Activated CD4-positive, alpha-beta T cell treated with anti-CD3 and anti-CD28 coated beads, Interleukin-2, amount 50 U/mL, for 48 hours (primary cell): ENCODE measurements around the gene MIPEP.

Source experiments
- DNase-seq, 2 experiments: peaks; one replicate each; pipeline ENCODE4 v3.0.0-alpha.2; 2020

The MIPEP gene

DNA sequence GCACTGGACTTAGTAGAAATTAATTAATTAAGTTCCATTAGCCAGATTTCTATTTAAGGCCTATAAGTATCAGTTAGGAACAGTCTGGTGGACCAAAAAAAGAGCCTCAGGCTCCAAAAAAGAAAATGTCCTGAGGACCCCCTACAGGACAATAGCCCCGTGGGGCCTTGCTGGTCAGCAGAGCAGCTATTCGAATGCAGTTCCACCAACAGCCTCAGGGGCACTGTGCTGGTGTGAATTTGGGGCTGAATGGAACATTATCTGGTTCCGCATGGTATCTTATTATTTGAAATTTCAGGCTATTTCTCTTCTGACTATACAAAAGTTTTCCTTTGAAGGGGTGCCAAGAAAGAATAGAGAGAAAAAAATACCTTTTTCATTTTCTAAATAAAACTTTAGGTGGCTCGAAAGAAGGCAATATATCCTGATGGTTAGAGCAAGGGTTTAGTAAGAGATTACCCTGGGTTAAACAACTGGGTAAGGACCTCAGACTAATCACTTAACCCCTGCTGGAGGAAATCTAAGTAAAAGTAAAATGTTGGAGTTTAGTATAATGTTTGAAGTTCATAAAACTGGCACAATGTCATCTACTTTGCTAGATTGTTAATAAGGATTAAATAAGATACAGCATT lies 147.2 kb downstream of the MIPEP start:
- DNase-seq: no peak

DNA sequence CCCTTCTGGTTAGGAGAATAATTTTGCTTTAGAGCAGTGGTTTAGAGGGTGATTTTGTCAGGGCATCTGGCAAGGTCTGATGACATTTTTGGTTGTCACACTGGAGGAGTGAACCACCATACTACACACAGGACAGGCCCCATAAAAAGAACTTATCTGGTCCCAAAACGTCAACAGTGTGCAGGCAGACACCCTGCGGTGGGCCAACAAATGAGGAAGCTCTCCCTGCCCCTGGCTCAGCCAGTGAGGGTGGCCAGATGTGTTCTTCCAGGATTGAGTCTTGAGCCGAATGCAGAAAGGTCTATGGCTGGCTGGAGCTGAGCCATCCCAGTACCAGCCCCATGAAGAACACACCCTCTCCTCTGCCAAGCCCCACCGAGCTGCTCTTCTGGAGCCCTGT lies 149.2 kb downstream of the MIPEP start:
- DNase-seq: no peak

DNA sequence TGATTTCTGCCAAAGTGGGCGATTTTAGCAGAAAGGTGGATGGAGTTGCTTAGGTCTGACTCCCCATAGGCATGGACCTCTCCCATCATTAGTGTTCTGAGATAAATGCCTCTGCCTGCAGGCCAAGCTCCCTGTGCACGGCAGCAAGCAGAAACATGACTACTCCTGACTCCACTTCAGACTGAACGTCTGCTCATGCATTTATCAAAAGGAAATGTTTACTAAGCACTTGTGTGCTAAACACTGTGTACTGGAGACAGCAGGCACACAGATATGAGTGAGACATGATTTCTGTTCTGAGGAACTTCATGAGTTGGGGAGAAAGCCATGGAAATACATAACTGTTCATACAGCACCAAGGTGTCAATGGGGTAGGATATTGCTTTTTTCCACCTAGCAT lies 149.6 kb downstream of the MIPEP start:
- no peak for DNase-seq

DNA sequence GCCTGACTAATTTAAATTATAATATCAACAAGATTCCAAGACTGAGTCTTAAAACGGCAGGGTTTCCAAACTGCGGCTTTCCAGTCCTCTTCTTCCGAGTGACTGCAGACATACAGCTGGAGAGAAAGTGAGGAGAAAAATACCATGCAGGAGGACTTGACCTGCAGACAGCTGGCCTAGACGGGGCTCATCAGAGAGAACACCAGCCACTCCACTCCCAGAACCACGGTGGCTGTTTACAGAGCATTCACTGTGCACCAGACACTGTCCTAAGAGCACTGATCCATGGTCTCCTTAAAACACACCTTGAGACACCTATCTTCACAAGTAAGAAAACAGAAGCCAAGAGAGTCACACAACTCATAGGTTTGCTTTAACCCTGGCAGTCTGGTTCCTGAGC lies 152.7 kb downstream of the MIPEP start:
- no peak for DNase-seq

DNA sequence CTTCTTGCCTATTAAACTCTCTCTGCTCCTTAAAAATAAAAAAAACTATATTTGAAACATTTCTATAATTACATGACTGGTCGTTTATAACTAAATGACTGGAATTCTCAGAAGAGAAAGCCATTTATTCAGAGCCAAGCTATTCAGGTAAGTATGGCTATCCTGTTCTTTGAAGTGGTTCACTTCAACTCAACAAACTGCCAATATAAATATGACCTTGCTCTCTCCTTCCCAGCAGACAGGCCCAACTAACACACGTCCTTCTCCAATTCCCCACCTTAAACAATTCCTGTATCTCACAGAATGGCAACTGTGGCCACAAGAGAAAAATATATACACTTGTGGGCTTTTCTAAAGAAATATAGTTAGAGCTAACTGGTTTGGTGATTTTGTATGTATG lies 153.9 kb downstream of the MIPEP start:
- no peak for DNase-seq

DNA sequence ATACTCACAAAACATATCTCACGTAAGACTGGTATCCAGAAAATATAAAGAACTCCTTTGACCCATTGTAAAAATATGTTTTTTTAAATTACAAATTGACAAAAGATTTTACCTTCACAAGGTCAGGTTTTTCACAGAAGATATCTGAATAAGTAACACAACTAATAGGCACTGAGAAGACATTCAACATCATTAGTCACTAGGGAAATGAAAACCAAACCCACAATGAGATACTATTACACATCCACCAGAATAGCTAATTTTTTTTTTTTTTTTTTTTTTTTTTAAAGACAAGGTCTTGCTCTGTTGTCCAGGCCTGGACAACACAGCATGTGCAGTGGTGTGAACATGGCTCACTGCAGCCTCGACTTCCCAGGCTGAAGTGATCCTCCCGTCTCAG lies 157.5 kb downstream of the MIPEP start:
- no peak for DNase-seq

DNA sequence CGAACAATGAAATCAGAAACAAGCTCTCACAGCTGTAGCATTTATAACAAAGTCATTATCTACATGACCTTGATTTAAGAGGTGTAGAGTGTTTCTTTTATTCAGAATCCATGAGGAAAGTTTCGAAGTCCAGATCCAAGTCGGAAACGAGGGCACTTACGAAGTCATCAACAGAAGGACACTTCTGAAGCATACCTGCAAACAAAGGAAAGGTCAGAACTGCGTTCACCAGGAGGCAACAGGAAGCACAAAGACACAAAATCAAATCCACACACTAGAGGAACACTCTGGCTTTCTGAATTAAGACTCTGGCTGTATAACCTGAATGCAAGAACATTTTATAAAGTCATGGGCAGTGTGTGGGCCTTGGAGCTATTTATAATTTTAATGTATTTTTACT lies 158.9 kb downstream of the MIPEP start:
- no peak for DNase-seq

DNA sequence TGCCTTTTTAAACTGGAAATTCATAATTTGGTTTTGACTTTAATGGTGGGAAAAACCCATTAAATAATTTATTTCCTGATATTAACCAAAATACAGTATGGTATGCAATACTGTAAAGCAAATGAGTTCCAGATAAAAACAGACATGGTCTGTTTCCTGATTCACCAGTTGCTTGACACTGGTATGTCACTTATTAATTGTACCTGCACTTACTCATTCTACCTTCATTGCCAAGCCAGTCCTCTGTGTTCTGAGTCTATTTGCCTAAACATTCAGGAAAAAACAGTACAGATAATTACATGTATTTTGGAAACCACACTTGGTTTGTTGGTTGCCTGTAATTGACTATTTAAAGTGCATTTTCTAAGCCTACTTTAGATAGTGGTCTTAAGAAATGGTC lies 159.7 kb downstream of the MIPEP start:
- DNase-seq: no peak

DNA sequence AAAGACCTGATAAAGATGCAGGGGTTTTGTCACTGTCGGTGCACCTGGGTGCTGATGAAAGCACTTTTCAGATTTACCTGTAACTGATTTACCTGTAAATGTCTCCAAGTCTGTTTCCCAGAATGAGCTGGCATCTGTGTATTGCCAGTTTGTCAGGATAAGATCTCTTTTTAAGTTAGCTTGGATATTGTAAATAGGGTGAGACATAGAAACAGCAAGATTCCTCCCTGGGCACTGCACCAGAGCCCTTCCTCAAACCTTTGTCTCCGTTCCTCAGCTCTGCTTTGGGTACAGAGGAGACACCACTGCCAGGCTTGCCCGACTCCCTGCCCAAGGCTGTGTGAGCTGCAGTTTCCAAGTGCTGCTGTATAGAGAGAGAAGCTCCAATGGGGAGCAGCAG lies 160.4 kb downstream of the MIPEP start:
- no peak for DNase-seq

DNA sequence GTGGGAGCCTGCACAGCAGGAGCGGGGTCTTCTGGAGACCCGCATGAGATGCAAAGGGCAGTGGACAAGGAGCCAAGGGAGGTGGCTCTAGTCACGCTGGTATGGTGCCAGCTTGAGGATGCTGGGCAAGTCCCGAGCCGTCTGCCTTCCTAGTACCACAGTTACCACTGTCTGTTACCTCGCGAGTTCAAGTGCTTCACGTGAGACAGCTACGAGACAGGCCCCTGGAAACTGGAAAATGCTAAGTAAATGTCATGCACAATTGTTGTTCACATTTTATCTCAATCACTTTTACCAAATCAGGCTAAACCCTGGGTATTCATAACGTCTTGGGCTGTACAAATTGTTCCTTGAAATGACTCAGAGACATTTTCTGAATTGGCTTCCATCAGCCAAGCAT lies 163.3 kb downstream of the MIPEP start:
- DNase-seq: no peak

DNA sequence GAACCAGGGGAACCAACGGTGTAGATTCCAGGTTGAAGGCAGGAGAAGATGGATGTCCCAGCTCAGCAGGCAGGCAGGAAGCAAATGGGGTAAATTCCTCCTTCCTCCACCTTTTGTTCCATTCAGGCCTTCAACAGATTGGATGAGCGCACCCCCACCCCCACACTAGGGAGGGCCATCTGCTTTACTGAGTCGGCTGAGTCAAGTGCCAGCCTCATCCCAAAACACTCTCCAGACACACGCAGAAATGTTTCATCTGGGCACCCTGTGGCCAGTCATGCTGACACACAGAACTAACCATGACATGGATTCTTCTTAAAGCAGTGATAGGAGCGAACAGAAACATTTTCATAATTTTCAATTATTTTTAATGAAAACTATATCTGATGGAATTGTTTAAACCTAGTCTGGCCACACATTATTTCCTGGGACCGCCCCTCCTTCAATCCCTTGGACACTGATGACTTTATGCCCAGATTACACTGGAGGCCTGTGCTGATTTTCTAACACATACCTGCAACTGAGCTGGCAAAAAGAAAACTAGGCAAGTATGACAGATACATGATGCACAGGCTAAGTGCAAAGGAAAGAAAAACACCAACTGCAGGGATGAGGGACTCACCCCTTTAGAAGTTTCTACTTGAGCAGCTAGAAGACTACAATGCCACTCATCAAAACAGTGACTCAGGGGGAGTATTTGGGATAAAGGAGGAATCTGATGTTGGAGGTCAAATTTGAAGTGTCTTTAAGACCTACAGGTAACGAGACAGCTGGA lies 164.8 kb downstream of the MIPEP start:
- no peak for DNase-seq

DNA sequence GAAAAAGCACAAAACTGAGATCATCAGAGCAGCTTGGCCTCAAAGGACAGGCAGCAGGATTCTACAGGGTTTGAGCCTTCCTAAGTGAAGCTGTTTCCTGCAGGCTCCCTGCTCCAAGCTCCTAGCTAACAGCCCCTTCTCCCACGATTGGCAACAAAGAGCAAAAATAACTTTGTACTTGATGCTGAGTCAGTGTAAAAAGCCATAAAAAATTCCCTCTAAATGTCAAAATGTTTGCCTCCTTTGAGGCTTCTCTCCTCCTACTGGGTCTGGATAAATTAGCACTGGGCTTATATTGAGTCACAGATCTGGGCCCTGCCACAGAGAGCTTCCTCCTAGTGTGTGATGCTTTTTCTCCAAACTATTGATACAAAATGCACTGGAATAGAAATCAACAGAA lies 165.7 kb downstream of the MIPEP start:
- DNase-seq: no peak

DNA sequence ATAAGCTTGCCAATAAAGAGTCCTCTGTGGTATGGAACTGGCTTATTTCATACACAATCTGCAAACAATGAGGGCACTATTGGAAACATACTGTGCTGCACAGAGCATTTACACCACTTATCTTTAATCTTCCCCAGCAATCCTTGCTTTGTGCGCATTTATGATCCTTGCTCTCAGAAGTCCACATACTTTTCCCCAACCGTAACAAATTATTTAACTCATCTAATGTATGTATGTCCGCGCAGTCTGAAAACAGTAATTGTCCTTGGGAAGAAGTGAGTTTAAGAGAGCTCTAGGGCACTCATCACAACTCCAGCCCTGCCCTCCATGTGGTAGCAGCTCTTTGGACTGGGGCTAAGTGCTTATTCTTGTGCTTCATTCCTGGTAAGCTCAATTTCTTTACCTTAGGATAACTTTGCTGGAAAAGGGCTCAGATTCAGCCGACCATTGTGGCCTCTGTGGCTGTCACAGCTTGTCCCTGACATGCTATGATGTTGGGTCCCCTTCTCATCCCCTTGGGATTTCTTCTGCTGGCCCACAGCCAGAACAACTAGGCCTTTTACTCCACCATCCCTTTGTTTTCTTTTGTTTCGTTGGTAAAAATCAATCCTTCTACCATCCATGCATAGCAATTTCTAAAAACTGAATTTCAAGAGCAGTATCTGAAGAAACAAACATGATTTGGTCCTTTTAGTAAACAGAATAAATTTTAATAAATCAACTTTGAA lies 166.3 kb downstream of the MIPEP start:
- no peak for DNase-seq

DNA sequence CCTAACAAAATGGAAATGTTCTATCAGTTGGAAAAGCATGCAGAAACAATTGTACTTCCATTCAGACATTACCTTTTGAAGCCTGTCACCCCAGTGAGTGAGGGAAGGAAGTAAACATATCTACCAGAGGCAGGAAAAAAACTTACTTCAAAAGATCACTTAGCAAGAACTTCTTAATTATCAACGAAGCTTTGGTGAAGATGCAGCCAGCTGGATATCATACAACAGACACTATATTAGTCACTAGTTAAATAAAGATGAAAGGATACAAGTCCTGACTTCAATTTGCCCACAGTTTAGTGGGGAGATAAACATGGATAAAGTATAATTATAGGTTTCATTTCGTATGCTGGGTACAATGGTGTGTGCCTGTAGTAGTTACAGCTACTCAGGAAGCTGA lies 170.2 kb downstream of the MIPEP start:
- no peak for DNase-seq

DNA sequence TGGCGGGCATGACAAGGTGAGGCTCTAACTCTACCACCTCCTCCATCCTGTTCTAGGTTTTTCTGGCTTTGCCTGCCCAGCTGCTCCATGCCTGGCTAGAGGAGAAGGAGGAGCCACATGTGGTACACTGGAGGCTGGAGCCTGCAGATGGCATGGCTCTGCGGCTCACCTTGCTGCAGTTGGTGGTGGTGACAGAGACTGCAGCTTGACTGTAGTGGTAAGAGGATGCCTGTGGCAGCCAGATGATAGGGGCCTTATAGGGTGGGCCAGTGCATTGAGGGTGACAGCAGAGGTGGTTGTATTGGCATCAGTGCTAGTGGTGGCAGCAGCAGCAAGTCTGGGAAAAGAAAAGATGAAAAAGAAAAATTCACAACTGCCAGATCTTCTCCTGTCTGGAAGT lies 172.8 kb downstream of the MIPEP start:
- DNase-seq: no peak

DNA sequence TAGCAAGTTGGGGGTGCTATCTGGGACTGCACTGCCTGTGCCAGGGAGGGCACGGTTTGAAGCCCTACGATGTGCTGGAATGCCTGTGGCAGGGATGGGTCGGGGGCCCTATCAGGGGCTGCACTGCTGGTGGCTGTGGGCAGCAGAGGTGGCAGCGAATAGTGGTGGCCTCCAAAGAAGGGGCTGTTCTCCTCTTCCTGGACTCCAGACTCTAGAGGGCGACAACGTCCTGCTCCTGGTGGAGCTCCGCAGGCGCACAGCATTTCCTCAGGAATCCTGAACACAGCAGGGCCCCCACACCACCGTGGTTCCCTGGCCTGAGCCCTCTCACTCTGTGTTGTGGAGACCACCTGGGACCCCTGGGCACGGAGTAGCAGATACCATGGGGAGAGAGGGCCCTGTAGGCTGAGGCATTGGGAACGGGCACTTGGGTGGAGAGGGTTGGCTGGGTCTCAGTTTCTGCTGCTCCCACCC lies 173.4 kb downstream of the MIPEP start:
- DNase-seq: peak; percentile 28 to 35

DNA sequence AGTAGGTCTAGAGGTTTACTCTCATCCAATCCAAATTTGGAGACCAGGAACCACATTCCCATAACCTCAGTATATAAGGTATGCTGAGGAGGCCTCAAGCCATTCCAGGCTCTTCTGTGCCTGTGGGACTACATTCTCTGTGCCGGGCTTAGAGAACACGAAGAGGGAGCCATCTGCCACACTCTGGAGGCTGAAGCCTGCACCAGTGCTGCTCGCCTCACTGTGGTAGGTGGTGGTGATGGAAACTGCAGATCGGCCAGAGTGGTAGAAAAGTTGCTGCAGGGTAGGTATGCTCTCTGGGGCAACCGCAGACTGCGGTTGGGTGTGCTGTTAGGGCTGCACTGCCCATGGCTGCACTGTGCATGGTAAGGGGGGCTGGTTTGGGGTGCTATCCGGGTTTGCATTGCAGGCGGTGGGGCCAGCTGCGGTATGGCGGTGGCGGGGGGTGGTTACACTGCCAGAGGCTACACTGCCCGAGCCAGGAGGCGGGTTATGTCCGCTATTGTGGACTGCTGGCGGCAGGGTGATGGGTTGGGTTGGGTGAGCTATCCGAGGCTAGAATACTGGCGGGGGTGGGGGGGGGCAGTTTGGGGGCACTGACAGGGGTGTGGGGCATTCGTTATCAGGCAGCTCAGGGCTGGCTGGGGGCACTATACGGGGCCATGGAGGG lies 174.0 kb downstream of the MIPEP start:
- DNase-seq: no peak

DNA sequence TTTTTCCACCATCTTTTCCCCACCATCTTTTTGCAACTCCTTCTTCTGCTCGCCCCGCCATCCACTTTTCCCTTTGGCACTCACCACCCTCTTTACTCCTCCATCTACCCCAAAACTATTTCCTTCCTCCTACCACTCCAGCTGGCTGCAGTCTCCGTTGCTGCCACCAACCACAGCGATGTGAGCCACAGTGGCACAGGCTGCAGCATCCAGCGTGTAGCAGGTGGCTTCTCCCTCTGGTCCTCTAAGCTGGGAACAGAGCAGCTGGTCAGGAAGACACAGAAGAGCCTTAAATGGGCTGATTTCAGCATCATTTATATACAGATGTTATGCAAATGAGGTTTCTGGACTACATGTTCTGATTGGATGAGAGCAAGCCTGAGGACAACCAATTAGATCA lies 174.5 kb downstream of the MIPEP start:
- no peak for DNase-seq

DNA sequence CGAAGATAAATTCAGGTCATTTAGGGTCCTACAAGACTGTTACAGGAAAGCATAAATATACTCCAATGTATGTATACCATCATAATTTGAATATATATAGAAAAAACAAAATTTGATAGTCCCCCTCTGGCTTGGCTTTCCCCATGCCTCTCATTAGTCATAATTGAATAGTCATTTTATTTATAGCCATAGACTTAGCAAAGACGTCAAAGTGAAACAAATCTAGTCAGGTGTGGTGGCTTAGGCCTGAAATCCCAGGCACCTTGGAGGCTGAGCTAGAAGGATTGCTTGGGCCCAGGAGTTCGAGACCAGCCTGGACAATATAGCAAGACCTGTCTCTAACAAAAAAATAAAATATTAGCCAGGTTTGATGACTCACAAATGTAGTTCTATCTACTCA lies 177.8 kb downstream of the MIPEP start:
- no peak for DNase-seq

DNA sequence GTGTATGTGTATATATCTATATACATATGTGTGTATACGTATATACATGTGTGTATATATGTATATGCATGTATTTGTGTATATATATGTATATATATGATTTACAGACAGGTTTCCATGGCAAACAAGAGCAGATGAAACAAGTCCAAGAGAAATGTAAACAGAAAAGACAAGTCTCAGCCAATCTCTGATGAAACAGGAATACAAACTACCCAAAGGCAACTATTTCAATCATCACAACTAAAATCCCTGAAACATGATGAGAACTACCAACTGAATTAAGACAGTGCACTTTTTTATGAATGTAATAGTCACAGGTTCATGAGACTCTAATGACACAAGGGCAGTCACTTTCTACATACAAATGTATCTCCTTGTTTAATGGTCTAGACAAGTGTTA lies 178.8 kb downstream of the MIPEP start:
- DNase-seq: no peak

DNA sequence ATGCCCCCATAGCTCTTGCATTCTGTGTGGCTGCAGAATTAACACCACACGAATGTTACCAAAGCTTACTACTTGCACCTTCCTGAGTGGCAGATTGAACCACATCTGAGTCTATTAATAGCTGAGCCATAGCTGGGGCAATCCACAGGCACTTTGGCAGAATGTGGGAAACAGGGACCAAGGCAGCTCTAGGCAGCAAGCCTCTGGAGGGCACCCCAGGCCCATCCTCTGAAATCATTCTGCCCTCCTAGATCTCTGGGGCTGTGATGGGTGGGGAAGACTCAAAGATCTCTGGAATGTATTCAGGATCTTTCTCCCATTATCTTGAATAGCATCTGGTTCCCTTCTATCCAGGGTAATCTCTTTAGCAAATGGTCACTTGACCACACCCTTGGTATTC lies 179.7 kb downstream of the MIPEP start:
- no peak for DNase-seq

DNA sequence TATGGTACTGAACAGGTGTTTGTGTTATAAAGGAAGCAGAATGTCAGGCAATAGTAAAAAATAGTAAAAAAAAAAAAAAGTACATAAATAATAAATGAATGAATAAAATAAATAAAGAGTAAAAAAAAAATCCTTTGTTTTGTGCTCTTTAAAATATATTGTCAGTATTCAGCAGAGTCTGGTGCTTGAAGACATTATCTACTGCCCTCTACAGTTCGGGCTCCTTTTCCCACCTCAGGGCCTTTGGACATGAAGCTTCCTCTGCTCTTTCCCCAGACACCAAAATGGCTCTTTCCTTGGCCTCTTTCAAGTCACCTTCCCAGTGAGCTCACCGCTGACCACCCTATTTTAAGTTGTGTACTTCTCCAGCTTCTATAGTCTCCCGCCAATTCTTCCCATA lies 181.5 kb downstream of the MIPEP start:
- no peak for DNase-seq

DNA sequence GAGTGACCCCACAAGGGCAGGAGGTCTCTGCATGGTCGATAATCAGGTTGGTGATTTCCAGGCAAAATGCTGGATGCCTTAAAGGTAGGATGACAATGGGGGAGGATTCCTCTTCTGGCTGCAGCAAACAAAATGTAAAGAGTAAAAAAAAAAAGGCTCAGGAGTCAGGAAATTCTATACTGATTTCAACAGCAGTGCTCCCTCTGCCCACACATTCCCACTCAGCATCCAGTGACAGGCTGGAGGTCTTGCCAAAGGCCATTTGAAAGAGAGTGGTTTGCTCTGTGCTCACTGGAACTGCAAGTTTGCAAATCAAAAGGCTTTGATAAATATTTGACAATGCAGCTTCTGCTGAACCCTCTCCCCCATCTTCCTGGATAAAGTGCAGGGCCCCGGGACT lies 183.6 kb downstream of the MIPEP start:
- no peak for DNase-seq
